ENCODE results near the gene TECPR1.

DNA sequence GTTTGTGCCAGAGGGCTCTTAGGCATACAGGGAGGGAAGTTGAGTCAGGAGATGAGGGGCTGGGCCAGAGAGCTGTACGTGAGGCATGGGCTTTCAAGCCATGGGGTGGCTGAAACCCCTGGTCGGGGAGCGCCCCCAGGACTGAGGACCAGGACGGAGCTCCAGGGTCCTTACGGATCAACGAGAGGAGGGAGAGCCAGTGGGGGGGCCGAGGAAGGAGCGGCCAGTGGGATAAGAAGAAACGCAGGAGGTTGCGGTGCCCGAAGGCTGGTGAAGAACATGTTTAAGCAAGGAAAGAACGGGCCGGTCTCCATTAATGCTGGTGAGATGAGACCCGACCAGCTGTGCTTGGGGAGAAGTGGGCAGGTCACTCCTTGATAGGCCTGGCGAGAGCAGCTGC is 84.4 kb downstream of the TECPR1 start:
- TF ChIP-seq, protein P1, sequence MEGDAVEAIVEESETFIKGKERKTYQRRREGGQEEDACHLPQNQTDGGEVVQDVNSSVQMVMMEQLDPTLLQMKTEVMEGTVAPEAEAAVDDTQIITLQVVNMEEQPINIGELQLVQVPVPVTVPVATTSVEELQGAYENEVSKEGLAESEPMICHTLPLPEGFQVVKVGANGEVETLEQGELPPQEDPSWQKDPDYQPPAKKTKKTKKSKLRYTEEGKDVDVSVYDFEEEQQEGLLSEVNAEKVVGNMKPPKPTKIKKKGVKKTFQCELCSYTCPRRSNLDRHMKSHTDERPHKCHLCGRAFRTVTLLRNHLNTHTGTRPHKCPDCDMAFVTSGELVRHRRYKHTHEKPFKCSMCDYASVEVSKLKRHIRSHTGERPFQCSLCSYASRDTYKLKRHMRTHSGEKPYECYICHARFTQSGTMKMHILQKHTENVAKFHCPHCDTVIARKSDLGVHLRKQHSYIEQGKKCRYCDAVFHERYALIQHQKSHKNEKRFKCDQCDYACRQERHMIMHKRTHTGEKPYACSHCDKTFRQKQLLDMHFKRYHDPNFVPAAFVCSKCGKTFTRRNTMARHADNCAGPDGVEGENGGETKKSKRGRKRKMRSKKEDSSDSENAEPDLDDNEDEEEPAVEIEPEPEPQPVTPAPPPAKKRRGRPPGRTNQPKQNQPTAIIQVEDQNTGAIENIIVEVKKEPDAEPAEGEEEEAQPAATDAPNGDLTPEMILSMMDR (IDR thresholded peaks at IDR 0.05; ENCODE audit: insufficient read depth, low read depth, low read length), result no peak
- no peak for TF ChIP-seq EZH2 (IDR thresholded peaks at IDR 0.05; ENCODE audit: insufficient read depth, low read length)

All from astrocyte (in vitro differentiated cells and primary cell).